Posterior cingulate gyrus (tissue), 11 donors: Measurements from ENCODE around the gene ORM2.
"Not testable (repeated sequence)": the region's sequence is repeated elsewhere in the genome, so short reads cannot be mapped to it uniquely, and the experiment has no call there.

ENCODE experiments used
- DNase-seq, 10 donors: peaks; one replicate each; pipeline versions ENCODE4 v3.0.0 to v3.0.0-alpha.2; 2020 to 2021; ENCODE audit warnings: mixed read lengths in 3 of 10
- intact Hi-C: fragments of 100-400 bp; cut with DNase I; formaldehyde crosslinking; loops from one replicate; pipeline ENCODE4 v1.15.1; 2023

Gene ORM2

GRCh38 chr9:114329625-114330022 lies at the start of gene ORM2:
Gene ORM2 (plus strand): TSS chr9:114329869. CDS start chr9:114329905, 36 bp downstream.
- intact Hi-C loops: not testable (repeated sequence)

DNA sequence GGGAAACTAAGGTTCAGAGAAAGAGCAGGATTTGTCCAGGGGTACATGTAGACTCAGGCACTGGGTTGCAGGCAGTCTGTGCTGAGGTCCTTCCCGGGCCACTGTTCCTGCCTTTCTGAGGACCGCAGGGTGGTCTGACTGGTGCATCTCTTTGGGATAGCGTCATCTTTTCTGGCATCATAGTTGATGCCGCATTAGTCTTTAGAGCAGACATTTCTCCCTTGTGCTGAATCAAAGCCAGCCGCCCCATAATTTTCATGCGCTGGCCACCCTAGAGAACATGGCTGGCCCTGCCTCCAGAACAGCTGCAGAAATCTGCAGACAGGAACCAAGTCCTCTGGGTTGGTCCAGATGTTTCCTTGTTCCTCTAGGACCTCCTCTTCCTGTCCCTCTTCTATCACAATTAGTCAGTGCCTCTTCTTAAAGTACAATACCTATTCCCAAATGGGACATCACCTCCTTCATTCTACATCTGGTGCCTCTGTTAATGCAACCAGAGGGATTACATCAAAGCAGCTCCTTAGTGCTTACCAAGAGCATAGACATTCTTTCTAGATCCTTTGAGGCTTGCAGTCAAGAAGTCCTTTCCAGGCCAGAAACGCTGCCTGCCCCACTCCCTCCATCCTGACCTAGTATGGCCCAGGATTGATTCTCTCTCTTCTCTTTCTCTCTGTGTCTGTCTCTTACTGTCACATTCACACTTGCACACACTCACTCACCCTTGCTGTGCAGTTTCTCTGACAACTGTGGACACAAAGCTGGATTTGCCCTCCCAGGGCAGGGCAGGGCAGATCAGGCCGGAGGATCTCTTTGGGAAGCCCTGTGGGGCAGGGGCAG lies 48.8 kb upstream of the ORM2 start:
- DNase-seq: peak in 5 of 10 donors; percentile 2 to 63 (median 42)
- intact Hi-C loops: no loop called here

More at GRCh38 chr9:114329625-114330022, at the start of gene ORM2:
- not testable (repeated sequence) for DNase-seq

DNA sequence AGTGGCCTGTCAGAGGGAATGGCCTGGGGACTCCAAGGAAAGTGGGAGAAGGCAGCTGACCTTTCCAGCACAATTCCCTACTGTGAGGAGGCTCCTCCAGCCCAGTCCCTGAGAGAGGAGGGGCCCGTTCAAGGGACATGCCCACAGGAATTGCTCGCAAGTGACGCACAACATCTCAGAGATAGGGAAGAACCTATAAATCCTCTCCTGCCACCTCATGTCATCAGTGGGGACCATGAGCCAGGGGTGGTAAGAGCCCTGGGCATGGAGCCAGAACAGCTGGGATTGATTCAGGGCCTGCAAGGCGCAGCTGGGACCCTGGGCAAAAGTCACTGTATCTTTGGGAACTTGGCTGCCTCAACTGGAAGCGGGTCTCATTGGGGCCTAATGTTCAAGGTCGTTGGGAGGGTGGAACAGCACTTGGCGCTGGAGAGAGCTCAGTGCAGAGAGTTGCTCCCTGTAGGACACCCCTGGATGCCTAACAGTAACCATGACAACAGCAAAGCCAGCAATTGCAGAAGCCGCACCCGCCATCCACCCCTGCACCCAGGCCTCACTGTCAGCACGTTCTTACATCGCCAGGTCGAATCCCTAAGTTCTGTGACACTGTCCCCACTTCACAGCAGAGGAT lies 48.1 kb upstream of the ORM2 start:
- intact Hi-C loops: no loop called here
- DNase-seq: peak in 5 of 10 donors; percentile 4 to 81 (median 70)

DNA sequence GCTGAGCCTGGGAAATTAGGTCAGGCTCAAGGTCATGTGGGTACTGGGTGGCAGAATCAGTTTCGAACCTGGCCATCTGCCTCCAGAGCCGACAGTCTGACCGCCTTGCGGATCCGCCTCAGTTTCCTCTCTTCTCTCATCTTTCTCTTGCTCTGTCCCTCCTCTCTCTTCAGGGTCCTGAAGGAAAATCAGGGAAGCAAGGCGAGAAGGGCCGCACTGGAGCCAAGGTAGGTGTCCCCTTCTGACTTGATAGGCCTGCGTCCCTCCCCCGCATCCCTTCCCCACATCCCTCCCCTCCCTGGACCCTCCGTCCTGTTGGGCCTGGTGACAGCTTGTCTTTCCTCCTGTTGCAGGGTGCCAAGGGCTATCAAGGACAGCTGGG lies 47.6 kb upstream of the ORM2 start:
- peak in 3 of 10 donors; percentile 16 to 72 (median 24) for DNase-seq
- intact Hi-C loops: no loop called here

DNA sequence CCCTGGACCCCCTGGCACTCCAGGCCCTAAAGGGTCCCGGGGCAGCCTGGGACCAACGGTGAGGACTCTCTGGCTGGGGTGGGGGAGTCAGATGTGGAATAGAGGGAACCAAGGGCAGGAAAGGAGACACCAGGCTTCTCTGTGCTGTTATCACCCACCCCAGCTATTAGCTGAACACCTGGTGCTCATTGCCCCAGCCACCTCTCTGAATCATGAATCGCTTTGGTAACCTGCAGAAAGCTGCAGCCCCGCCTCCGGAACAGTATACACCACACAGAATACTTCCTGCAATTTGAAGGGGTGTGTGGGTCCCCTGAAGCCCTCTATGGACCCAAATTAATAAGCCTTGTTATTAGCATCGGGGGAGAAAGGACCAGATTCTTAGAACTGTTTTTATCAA lies 47.2 kb upstream of the ORM2 start:
- peak in 3 of 10 donors; percentile 4 to 35 (median 28) for DNase-seq
- intact Hi-C loops: no loop called here

DNA sequence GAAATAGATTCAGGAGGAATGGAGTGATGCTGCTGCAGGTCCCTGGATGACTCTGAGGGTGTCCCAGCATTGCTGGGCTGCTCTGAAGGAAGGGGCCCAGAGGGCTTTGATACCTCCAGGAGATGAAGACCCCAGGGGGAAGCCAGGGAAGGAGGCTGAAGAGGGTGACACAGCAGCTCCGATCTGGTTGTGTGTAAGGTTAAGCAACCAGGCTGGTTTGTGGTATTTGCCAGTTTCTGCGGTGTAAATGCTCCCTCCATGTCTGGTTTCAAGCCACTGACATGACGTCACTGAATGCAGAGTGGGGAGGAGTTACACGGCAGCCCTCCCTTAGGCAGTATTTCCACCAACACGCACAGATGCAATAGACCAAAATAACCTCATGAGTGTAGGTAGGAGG lies 46.7 kb upstream of the ORM2 start:
- intact Hi-C loops: no loop called here
- peak in 6 of 10 donors; percentile 7 to 78 (median 34) for DNase-seq

DNA sequence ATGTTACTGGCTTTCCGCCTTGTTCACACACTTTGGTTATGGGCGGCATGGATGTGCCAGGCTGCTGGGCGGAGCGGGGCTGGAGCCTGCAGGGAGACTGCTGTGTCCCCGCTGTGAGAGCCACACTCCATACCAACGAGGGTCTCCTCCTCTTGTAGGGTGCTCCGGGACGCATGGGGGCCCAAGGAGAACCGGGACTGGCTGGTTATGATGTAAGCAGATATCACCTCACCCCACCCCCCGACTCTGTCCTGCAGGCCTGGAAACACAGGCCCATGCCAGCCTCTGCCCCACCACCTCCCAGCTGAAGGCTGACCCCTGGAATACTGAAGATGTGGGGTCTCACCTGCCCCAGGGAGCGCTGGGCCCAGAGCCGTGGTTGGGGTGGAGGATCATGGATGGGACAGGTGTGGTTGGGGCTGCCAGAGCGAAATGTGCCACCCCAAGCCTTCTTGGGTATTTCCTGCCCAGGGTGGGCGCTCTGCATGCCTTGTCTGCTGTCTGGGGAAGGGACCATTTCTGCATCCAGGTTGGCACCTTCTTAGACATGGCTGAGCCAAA lies 46.0 kb upstream of the ORM2 start:
- intact Hi-C loops: no loop called here
- peak in 5 of 10 donors; percentile 6 to 72 (median 68) for DNase-seq

- peak in 5 of 10 donors; percentile 3 to 67 (median 24) for DNase-seq
Measured at GRCh38 chr9:114284316-114285060, 45.2 kb upstream of the ORM2 start.

GRCh38 chr9:114285166-114285867 lies 44.4 kb upstream of the ORM2 start:
- intact Hi-C loops: no loop called here
- DNase-seq: peak in 3 of 10 donors; percentile 41 to 75 (median 52)

More at GRCh38 chr9:114284316-114285060, 45.2 kb upstream of the ORM2 start:
- intact Hi-C loops: no loop called here

DNA sequence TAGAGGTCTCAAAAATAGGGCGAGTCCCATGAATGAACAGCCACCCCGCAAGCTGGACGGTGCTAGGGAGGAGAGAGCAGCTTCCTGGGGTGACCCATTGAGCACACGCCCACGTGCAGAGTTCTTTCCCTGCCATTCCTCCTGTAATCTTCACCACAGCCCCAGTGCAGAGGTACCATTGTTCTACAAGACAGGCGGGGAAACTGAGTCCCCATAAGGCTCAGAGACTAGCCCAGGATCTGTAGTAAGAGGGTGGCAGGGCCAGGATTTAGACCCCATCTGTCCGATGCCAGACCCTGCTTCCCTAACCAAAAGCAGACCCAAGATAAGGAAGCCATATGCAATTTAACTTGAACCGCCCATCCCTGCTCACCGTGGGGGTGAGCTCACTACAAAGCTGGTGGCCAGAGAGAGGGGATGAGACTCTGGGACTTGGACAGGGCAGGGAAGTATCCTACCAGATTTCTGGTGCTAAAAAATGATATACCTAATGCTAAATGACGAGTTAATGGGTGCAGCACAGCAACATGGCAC lies 43.5 kb upstream of the ORM2 start:
- intact Hi-C loops: no loop called here
- DNase-seq: peak in 4 of 10 donors; percentile 2 to 62 (median 26)

DNA sequence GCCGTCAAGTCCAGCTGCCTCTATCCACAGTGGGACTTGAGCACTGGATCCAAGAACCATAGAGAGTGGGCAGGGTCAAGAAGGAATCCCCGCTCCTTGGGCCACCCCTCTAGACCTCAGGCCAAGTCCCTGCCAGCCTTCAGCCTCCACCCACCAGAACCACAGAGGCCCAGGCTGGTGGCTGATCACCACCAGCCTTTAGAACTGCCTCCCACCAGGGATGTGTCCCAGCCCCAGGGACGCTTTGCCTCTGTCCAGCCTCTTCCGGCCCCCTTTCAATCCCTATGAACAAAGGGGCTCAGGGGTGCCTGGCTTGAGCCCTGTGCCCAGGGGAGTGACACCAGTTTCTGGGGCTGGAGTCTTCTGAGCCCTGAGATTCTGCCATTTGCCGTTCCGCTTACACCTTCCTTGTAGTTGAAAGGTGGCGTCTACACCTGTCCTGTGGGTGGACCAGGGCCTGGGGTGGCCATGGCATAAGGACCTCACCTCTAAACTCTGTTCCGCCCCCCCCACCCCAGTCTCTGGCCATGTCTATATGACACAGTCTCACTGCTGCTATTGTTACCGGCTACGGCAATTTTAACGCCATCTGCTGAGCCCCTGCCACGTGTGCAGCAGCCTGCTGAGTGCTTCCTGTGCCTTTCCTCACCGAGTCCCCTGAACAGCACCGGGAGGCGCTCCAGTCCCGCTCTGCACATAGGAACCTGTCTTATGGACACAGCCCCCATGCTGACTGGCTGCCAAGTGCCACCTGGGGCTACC lies 42.5 kb upstream of the ORM2 start:
- intact Hi-C loops: no loop called here
- DNase-seq: peak in 5 of 10 donors; percentile 7 to 77 (median 52)

- DNase-seq: peak in 5 of 10 donors; percentile 5 to 82 (median 51)
- intact Hi-C loops: no loop called here
Measured at GRCh38 chr9:114287763-114288192, 41.9 kb upstream of the ORM2 start.

- DNase-seq: peak in 5 of 10 donors; percentile 5 to 64 (median 39)
- intact Hi-C loops: no loop called here
Measured at GRCh38 chr9:114288193-114289091, 41.2 kb upstream of the ORM2 start.

GRCh38 chr9:114289106-114289505 lies 40.6 kb upstream of the ORM2 start:
- DNase-seq: peak in 5 of 10 donors; percentile 5 to 62 (median 53)
- intact Hi-C loops: no loop called here

GRCh38 chr9:114289571-114290481 lies 39.8 kb upstream of the ORM2 start:
- intact Hi-C loops: loop anchor here (2.0 kb wide), 1 partner anchor 181 kb away; no protein-coding TSS in a partner anchor
- DNase-seq: peak in 4 of 10 donors; percentile 1 to 72 (median 40)

GRCh38 chr9:114290561-114290986 lies 39.1 kb upstream of the ORM2 start:
- intact Hi-C loops: loop anchor here (2.0 kb wide), 1 partner anchor 182 kb away; no protein-coding TSS in a partner anchor
- peak in 4 of 10 donors; percentile 8 to 74 (median 23) for DNase-seq
